ENCODE results near the gene CCDC201.
"Not testable (repeated sequence)": the region's sequence is repeated elsewhere in the genome, so short reads cannot be mapped to it uniquely, and the experiment has no call there.

- TF ChIP-seq ZNF274 (IDR thresholded peaks at IDR 0.05; ENCODE audit: low read depth, low read length); YY1 (IDR thresholded peaks at IDR 0.05; ENCODE audit: insufficient read depth, insufficient read length); SUZ12 (IDR thresholded peaks at IDR 0.05; ENCODE audit: extremely low read depth, insufficient read depth, insufficient read length): not testable (repeated sequence)
These were observed 34.0 kb downstream of the CCDC201 start for GRCh38 chr7:45838852-45839251.

Measured in NT2/D1 (cell line).